ENCODE measurements around the gene DISP2. TPM values are rescaled to one million over a fixed set of nuclear protein-coding genes. Genes with fewer than 3 reads are reported as not detected.
A peak's percentile ranks its signal among the peaks of the same experiment; 100 is the strongest.

DISP2 gene
- total RNA-seq, 1 donor from 2014 or later, result 0.76 TPM

DNA sequence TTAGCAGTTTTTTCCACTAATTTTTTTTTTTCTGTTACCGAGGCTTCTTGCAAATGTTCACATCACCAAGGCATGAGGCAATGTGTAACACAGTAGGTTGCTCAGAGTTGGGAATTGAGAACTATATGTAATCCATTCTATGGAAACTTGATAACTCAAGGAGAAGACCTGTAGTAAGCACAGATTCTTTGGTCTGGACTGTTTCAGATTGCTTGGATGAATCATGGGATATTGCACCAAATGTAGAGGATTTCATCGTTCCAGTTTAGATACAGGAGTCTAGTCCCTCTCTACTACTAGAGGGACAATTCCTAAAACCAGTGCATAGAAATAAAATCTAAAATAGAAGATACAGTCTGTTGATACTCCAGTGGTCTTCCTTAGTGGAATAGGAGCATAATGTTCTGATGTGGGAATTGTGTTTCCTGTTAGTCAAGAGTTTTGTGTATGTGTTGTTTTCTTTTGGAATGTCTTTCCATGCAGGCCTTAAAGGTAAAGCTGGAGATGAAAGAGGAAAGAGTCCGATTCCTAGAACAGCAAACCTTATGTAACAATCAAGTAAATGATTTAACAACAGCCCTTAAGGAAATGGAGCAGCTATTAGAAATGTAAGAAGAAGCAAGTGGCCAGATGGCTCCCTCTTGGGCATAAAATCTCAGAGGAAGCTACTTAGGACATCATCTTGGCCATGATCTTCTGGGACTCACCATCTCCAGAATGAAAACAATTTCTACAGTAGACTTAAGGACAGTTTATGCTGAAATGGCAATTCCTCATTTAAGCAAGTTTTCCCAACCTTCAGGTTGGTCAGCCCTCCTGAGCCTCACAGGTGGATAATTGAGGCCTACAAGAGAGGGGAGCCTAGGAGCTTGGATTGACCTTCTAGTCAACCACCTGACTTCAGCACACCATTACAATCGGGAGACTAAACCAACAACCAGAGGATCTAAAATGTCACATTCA, 35.2 kb downstream of the DISP2 start:
- Mint-ChIP-seq H3K27ac (no peak overlapping the region), H3K36me3 (peaks cover 39% of the 10 kb centered on the region), H3K27me3 (ENCODE audit: low read depth) (no peaks in the 10 kb centered on the region), H3K4me3 (no peak overlapping the region), H3K4me1 (no peaks in the 10 kb centered on the region), H3K9me3 (no peaks in the 10 kb centered on the region)
- no peak for DNase-seq (ENCODE audit: low spot score in 2 of 2, unreplicated experiment in 2 of 2)
- TF ChIP-seq, protein P1, sequence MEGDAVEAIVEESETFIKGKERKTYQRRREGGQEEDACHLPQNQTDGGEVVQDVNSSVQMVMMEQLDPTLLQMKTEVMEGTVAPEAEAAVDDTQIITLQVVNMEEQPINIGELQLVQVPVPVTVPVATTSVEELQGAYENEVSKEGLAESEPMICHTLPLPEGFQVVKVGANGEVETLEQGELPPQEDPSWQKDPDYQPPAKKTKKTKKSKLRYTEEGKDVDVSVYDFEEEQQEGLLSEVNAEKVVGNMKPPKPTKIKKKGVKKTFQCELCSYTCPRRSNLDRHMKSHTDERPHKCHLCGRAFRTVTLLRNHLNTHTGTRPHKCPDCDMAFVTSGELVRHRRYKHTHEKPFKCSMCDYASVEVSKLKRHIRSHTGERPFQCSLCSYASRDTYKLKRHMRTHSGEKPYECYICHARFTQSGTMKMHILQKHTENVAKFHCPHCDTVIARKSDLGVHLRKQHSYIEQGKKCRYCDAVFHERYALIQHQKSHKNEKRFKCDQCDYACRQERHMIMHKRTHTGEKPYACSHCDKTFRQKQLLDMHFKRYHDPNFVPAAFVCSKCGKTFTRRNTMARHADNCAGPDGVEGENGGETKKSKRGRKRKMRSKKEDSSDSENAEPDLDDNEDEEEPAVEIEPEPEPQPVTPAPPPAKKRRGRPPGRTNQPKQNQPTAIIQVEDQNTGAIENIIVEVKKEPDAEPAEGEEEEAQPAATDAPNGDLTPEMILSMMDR (IDR thresholded peaks at IDR 0.05; ENCODE audit: unreplicated experiment), result no peak

DNA sequence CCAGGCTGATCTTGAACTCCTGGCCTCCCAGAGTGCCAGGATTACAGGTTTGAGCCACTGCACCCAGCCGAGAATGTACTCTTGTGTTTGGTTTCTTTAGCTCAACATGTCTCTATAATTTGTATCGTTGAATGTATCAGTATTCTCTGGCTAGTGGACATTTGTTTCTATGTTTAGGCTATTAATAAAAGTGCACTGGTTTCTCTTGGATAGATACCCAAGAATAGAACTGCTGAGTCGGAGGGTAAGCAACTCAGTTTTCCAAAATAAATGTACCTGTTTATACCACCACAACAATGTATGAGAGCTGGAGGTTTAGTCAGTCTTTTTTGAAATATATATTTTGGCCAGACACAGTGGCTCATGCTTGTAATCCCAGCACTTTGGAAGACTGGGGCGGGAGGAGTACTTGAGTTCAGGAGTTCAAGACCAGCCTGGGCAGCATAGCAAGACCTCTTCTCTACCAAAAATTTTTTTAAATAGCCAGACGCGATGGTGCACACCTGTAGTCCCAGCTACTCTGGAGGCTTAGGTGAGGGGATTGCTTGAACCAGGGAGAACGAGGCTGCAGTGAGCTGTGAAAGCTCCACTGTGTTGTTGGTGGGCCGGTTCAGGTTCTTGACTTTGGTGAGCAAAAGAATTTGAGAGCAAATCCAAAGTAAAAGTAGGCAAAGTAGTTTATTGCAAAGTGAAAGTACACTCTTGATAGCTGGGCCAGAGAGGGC, 39.8 kb downstream of the DISP2 start:
- TF ChIP-seq, protein P1 (IDR thresholded peaks at IDR 0.05; ENCODE audit: unreplicated experiment), result no peak
- no peaks in the 10 kb centered on the region for H3K4me1 Mint-ChIP-seq

DNA sequence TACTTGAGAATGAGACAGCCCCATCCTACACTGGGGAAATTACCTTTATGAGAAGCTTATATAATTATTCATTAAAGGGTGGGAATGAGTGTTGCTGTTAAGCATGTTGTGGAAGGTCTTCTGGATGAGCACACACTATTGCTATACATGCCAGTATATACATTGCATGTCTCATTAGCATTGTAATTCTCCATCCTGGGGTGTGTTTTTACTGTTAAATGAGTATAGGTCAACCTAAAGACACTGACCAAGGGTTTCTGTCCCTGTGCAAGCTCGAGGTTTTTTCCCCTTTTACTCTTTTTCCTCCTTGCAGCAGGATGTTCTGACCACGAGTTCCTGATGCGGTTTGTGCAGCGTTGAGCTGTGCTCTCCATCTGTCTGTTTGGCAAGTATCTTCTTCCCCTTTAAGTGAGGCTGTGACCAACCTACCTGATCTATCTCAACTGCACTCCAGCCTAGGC, 40.4 kb downstream of the DISP2 start:
- Mint-ChIP-seq H3K27ac (no peak overlapping the region), H3K36me3 (peaks cover 10% of the 10 kb centered on the region), H3K9me3 (no peaks in the 10 kb centered on the region), H3K27me3 (ENCODE audit: low read depth) (no peaks in the 10 kb centered on the region), H3K4me1 (no peaks in the 10 kb centered on the region), H3K4me3 (no peak overlapping the region)
- DNase-seq (ENCODE audit: low spot score in 2 of 2, unreplicated experiment in 2 of 2), result no peak
- TF ChIP-seq, protein P1 (IDR thresholded peaks at IDR 0.05; ENCODE audit: unreplicated experiment), result no peak

More for the DNA sequence above, 39.8 kb downstream of the DISP2 start:
- Mint-ChIP-seq H3K36me3 (peaks cover 14% of the 10 kb centered on the region), H3K27me3 (ENCODE audit: low read depth) (no peaks in the 10 kb centered on the region), H3K4me3 (no peak overlapping the region), H3K27ac (no peak overlapping the region), H3K9me3 (no peaks in the 10 kb centered on the region)
- DNase-seq (ENCODE audit: low spot score in 2 of 2, unreplicated experiment in 2 of 2), result no peak

DNA sequence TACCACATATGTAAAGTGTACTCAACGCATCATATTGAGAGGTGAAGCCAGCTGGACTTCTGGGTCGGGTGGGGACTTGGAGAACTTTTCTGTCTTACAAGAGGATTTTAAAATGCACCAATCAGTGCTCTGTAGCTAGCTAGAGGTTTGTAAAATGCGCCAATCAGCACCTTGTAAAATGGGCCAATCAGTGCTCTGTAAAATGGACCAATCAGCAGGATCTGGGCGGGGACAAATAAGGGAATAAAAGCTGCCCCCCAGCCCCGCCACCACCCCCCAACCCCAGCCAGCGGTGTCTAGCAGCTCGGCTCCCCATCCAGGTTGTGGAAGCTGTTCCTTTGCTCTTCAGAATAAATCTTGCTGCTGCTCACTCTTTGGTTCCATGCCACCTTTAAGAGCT, 41.4 kb downstream of the DISP2 start:
- Mint-ChIP-seq H3K9me3 (no peaks in the 10 kb centered on the region), H3K4me3 (no peak overlapping the region), H3K27ac (no peak overlapping the region), H3K27me3 (ENCODE audit: low read depth) (no peaks in the 10 kb centered on the region), H3K4me1 (no peaks in the 10 kb centered on the region), H3K36me3 (peaks cover 5% of the 10 kb centered on the region)
- no peak for DNase-seq (ENCODE audit: low spot score in 2 of 2, unreplicated experiment in 2 of 2)
- TF ChIP-seq, protein P1 (IDR thresholded peaks at IDR 0.05; ENCODE audit: unreplicated experiment), result no peak

DNA sequence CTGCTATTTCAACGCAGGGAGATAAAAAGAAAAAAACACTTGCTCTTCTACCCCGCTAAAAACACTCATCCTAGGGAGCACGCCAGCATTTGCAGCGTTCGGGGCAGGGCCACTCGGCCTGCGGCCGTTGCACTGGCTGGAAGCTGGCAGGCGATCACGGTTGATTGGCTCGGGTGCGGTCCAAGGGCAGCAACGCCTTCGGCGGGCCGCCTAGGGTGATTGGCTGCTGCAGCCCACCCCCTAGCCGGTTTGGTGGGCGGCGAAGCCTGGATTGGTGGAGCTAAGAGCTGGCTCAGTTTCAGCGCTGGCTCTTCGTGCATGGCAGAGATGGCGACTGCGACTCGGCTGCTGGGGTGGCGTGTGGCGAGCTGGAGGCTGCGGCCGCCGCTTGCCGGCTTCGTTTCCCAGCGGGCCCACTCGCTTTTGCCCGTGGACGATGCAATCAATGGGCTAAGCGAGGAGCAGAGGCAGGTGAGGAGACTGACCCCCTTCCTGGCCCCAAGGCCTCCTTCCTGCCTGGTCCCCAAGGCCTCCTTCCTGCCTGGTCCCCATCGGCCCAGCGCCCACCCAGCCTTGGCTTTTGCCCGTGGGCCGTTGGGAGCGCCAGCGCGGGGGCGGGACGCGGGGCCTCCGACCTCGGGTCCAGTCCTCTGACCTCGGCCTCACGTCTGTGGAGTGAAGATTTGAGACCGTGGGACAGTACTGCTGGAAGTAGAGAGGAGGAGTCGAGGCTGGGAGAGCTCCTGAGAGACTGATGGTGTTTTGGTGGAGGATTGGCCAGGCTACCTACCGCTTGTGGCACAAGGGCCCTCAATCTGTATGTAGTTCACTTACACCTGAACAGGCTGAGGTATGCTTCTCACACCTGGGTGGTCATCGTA, 47.7 kb downstream of the DISP2 start, which contains the start of gene IVD:
IVD (plus strand) TSS at position 295 of the 881 bp plus-strand sequence; CDS start at position 328, 33 bp downstream.
- peaks cover 20% of the 10 kb centered on the region for H3K4me1 Mint-ChIP-seq
- peak; percentile 85 to 93 for DNase-seq (ENCODE audit: low spot score in 2 of 2, unreplicated experiment in 2 of 2)
- no peaks in the 10 kb centered on the region for H3K27me3 Mint-ChIP-seq (ENCODE audit: low read depth)
- TF ChIP-seq, protein P1 (IDR thresholded peaks at IDR 0.05; ENCODE audit: unreplicated experiment), result no peak
- peak within 1 kb of the TSS; percentile 89 for H3K4me3 Mint-ChIP-seq
- H3K36me3 Mint-ChIP-seq, result peaks cover 8% of the 10 kb centered on the region
- H3K27ac Mint-ChIP-seq, result peak within 1 kb of the TSS; percentile 78
- H3K9me3 Mint-ChIP-seq, result no peaks in the 10 kb centered on the region
